ENCODE measurements around the gene PIGW. TPM values are rescaled to one million over a fixed set of nuclear protein-coding genes. Genes with fewer than 3 reads are reported as not detected.

PIGW gene
- total RNA-seq, 1 experiment from 2014 or later, result 30.9 TPM

GRCh38 chr17:36575028-36575427, 40.2 kb downstream of the PIGW start:
- Histone ChIP-seq H3K27me3 (replicated peaks; ENCODE audit: control insufficient read depth, insufficient read depth, low read length) (no peaks in the 10 kb centered on the region), H3K9me3 (no peaks in the 10 kb centered on the region), H3K4me3 (ENCODE audit: low read depth, low read length) (no peak overlapping the region), H3K36me3 (ENCODE audit: control insufficient read depth, insufficient read depth, low read length) (peaks cover 2% of the 10 kb centered on the region; the same call in 1 of the 2 replicates), H3K4me1 (no peaks in the 10 kb centered on the region)
- H3K4me1 Mint-ChIP-seq (ENCODE audit: low read depth, unreplicated experiment), result no peaks in the 10 kb centered on the region
- H3K27me3 Mint-ChIP-seq (ENCODE audit: insufficient read depth, unreplicated experiment), result no peaks in the 10 kb centered on the region
- TF ChIP-seq CTCF (IDR thresholded peaks at IDR 0.05; ENCODE audit: insufficient read depth in 1 of 2, low read depth in 1 of 2, low read length in 1 of 2, severe bottlenecking in 1 of 2, unreplicated experiment in 1 of 2), result no peak
- DNase-seq, result no peak
- POLR2A ChIA-PET, result no interaction called here
- no TSS peak for BruUV-seq (replicated peaks)
- CTCF ChIA-PET, result no interaction called here
- no peak overlapping the region for H3K27ac Mint-ChIP-seq (ENCODE audit: unreplicated experiment)
- peaks cover 86% of the 10 kb centered on the region for H3K36me3 Mint-ChIP-seq (ENCODE audit: insufficient read depth, unreplicated experiment)
- no peaks in the 10 kb centered on the region for H3K9me3 Mint-ChIP-seq (ENCODE audit: unreplicated experiment)
- no peak overlapping the region for H3K4me3 Mint-ChIP-seq (ENCODE audit: unreplicated experiment)
- intact Hi-C loops (cut with micrococcal nuclease; ENCODE audit: unreplicated experiment), result no loop called here

GRCh38 chr17:36576793-36577192, 42.0 kb downstream of the PIGW start:
- no peak overlapping the region for H3K4me3 ChIP-seq (ENCODE audit: low read depth, low read length)
- intact Hi-C loops (cut with micrococcal nuclease; ENCODE audit: unreplicated experiment), result no loop called here
- H3K27me3 ChIP-seq (replicated peaks; ENCODE audit: control insufficient read depth, insufficient read depth, low read length), result no peaks in the 10 kb centered on the region
- ChIA-PET CTCF (no interaction called here), POLR2A (no interaction called here)
- H3K4me1 ChIP-seq, result no peaks in the 10 kb centered on the region
- H3K9me3 ChIP-seq, result no peaks in the 10 kb centered on the region
- Mint-ChIP-seq H3K27ac (ENCODE audit: unreplicated experiment) (no peak overlapping the region), H3K27me3 (ENCODE audit: insufficient read depth, unreplicated experiment) (no peaks in the 10 kb centered on the region), H3K4me3 (ENCODE audit: unreplicated experiment) (no peak overlapping the region), H3K9me3 (ENCODE audit: unreplicated experiment) (no peaks in the 10 kb centered on the region), H3K4me1 (ENCODE audit: low read depth, unreplicated experiment) (no peaks in the 10 kb centered on the region), H3K36me3 (ENCODE audit: insufficient read depth, unreplicated experiment) (peaks cover 85% of the 10 kb centered on the region)
- BruUV-seq (replicated peaks), result no TSS peak
- H3K36me3 ChIP-seq (ENCODE audit: control insufficient read depth, insufficient read depth, low read length), result peaks cover 2% of the 10 kb centered on the region; the same call in 1 of the 2 replicates
- DNase-seq, result no peak
- no peak for TF ChIP-seq CTCF (IDR thresholded peaks at IDR 0.05; ENCODE audit: insufficient read depth in 1 of 2, low read depth in 1 of 2, low read length in 1 of 2, severe bottlenecking in 1 of 2, unreplicated experiment in 1 of 2)

- Histone ChIP-seq H3K27me3 (replicated peaks; ENCODE audit: control insufficient read depth, insufficient read depth, low read length) (no peaks in the 10 kb centered on the region), H3K4me1 (no peaks in the 10 kb centered on the region), H3K9me3 (no peaks in the 10 kb centered on the region), H3K4me3 (ENCODE audit: low read depth, low read length) (no peak overlapping the region), H3K36me3 (ENCODE audit: control insufficient read depth, insufficient read depth, low read length) (peaks cover 2% of the 10 kb centered on the region; the same call in 1 of the 2 replicates)
- Mint-ChIP-seq H3K27me3 (ENCODE audit: insufficient read depth, unreplicated experiment) (no peaks in the 10 kb centered on the region), H3K9me3 (ENCODE audit: unreplicated experiment) (no peaks in the 10 kb centered on the region), H3K27ac (ENCODE audit: unreplicated experiment) (no peak overlapping the region), H3K4me1 (ENCODE audit: low read depth, unreplicated experiment) (no peaks in the 10 kb centered on the region), H3K36me3 (ENCODE audit: insufficient read depth, unreplicated experiment) (peaks cover 84% of the 10 kb centered on the region), H3K4me3 (ENCODE audit: unreplicated experiment) (no peak overlapping the region)
- TF ChIP-seq CTCF (IDR thresholded peaks at IDR 0.05; ENCODE audit: insufficient read depth in 1 of 2, low read depth in 1 of 2, low read length in 1 of 2, severe bottlenecking in 1 of 2, unreplicated experiment in 1 of 2), result no peak
- BruUV-seq (replicated peaks), result no TSS peak
- CTCF ChIA-PET, result no interaction called here
- intact Hi-C loops (cut with micrococcal nuclease; ENCODE audit: unreplicated experiment), result no loop called here
- POLR2A ChIA-PET, result no interaction called here
- no peak for DNase-seq
These were observed 43.9 kb downstream of the PIGW start for GRCh38 chr17:36578671-36579070.

Measured in Caco-2 (cell line).